SU-DHL-6 (cell line): Measurements from ENCODE around the gene GUCA2A.

Experiments used
- CTCF ChIP-seq: fragments of 200-600 bp; sonication (generic); IDR thresholded peaks from one replicate; pipeline ENCODE4 v1.5.1; 2017; ENCODE audit warnings: antibody characterized with exemption, mild to moderate bottlenecking, low read length, moderate library complexity; ENCODE audit not compliant: insufficient read depth, poor library complexity, severe bottlenecking
- EZH2phosphoT487 ChIP-seq: fragments of 200-600 bp; sonication (generic), shearing (Covaris generic); conservative IDR thresholded peaks from 2 replicates; pipeline ENCODE4 v1.6.1; 2018; ENCODE audit warnings: mild to moderate bottlenecking, antibody characterized with exemption, low read length, moderate library complexity, mixed read lengths

- TF ChIP-seq CTCF (no peak), EZH2phosphoT487 (no peak)
Observed at GRCh38 chr1:42192106-42192505, 27.6 kb upstream of the GUCA2A start.
